Smooth muscle cell (in vitro differentiated cells): ENCODE measurements around the gene CFAP74. TPM values are rescaled to one million over a fixed set of nuclear protein-coding genes. Genes with fewer than 3 reads are reported as not detected.

Experiments
- DNase-seq: peaks from one replicate; lab custom pipeline; 2025; ENCODE audit not compliant: unreplicated experiment; lab: John Stamatoyannopoulos, UW
- H2AFZ ChIP-seq: fragments of 200-600 bp; sonication (generic); 2 replicates; pipeline ENCODE4 v1.6.0; 2016; ENCODE audit warnings: antibody characterized with exemption, low read depth, mild to moderate bottlenecking
- H3F3A ChIP-seq: fragments of 200-600 bp; sonication (generic); 2 replicates; pipeline ENCODE4 v1.6.0; 2017; ENCODE audit warnings: antibody characterized with exemption, low read depth
- H3K27ac ChIP-seq: fragments of 200-600 bp; sonication (generic); 2 replicates; pipeline ENCODE4 v1.5.1; 2016; ENCODE audit warnings: low read depth, mild to moderate bottlenecking
- H3K27me3 ChIP-seq: fragments of 200-600 bp; sonication (generic); 2 replicates; pipeline ENCODE4 v1.6.1; 2016; ENCODE audit warnings: low read depth, mild to moderate bottlenecking
- H3K36me3 ChIP-seq: fragments of 200-600 bp; sonication (generic); 2 replicates; pipeline ENCODE4 v1.5.1; 2016; ENCODE audit warnings: low read depth
- H3K4me1 ChIP-seq: fragments of 200-600 bp; sonication (generic); 2 replicates; pipeline ENCODE4 v1.5.1; 2016; ENCODE audit warnings: low read depth
- H3K4me2 ChIP-seq: fragments of 200-600 bp; sonication (generic); 2 replicates; pipeline ENCODE4 v1.6.0; 2016; ENCODE audit warnings: mild to moderate bottlenecking
- H3K4me3 ChIP-seq: fragments of 200-600 bp; sonication (generic); 2 replicates; pipeline ENCODE4 v1.5.1; 2016; ENCODE audit warnings: mild to moderate bottlenecking
- H3K79me2 ChIP-seq: fragments of 200-600 bp; sonication (generic); 2 replicates; pipeline ENCODE4 v1.6.0; 2016; ENCODE audit warnings: low read depth, mild to moderate bottlenecking
- H3K9ac ChIP-seq: fragments of 200-600 bp; sonication (generic); 2 replicates; pipeline ENCODE4 v1.6.0; 2016; ENCODE audit warnings: low read depth
- H3K9me3 ChIP-seq: fragments of 200-600 bp; sonication (generic); replicated peaks from 2 replicates; pipeline ENCODE4 v1.5.1; 2016; ENCODE audit warnings: low read depth
- H4K20me1 ChIP-seq: fragments of 200-600 bp; sonication (generic); 2 replicates; pipeline ENCODE4 v1.6.0; 2016; ENCODE audit warnings: low read depth
- WGBS: methylation state at CpG from one replicate; pipeline ENCODE4 v1.1.7; 2016; ENCODE audit warnings: low lambda C conversion rate; 5-methylcytosine and 5-hydroxymethylcytosine counted together
- polyA plus RNA-seq: library from polyadenylated mRNA; unstranded; fragments of >200 nt; fragmentation: Nextera tagmentation; extraction: Ambion mirVana; gene quantifications from 2 replicates; pipeline ENCODE4 v1.2.1, GENCODE V29; 2016
- total RNA-seq: library from RNA; depleted of rRNA; stranded (reverse); fragments of >200 nt; gene quantifications from 2 replicates; pipeline ENCODE4 v1.2.3, GENCODE V29; 2014
- TF ChIP-seq, protein P1 (sequence below): fragments of 200-600 bp; sonication (generic); IDR thresholded peaks from 2 replicates; pipeline ENCODE4 v1.5.1; 2017; ENCODE audit warnings: borderline replicate concordance, mild to moderate bottlenecking, antibody characterized with exemption; ENCODE audit not compliant: insufficient read depth, poor library complexity, severe bottlenecking

The CFAP74 gene
- total and polyA plus RNA-seq, 2 experiments from 2014 or later = not detected

DNA sequence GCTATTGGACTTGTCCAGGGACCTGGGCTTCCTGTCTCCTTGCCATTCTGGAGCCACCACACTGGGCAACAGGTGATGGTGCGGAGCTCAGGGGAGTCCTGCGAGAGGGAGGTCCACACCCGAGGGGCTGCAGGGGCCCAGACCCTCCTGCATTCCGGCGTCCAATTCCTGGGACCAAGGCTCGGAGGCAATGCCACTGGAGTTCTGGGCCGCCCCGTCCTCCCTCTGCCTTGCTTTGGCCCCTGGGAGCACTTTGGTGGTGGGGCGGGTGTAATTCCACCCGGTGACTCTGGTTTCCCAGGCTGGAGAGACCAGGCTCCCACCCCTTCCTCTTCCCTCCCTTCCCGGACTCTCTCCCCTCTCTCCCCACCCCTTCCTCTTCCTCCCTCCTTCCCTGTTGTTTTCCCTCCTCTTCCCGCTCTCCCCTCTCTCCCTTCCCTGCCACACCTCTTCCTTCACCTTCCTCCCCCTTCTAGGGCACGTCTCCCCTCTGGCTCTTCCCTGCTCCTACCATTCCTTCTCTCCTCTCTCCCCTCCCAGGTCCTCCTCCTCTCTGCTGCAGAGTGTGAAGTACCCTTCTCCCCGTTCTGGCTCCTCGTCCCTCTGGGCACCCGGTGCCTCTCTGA lies 48.6 kb upstream of the CFAP74 start:
- Histone ChIP-seq H3K27me3 (peaks cover 43% of the 10 kb centered on the region), H3K9ac (no peak overlapping the region), H3F3A (no peaks in the 10 kb centered on the region), H3K4me3 (peak overlapping the region; percentile 56), H3K36me3 (no peaks in the 10 kb centered on the region), H3K27ac (no peak overlapping the region), H3K9me3 (no peaks in the 10 kb centered on the region), H3K4me2 (no peak overlapping the region), H3K79me2 (no peaks in the 10 kb centered on the region), H3K4me1 (no peaks in the 10 kb centered on the region), H2AFZ (no peak overlapping the region), H4K20me1 (peaks cover 14% of the 10 kb centered on the region)
- 82% methylated on average over 11 of the region's 16 CpGs for WGBS
- TF ChIP-seq, protein P1, sequence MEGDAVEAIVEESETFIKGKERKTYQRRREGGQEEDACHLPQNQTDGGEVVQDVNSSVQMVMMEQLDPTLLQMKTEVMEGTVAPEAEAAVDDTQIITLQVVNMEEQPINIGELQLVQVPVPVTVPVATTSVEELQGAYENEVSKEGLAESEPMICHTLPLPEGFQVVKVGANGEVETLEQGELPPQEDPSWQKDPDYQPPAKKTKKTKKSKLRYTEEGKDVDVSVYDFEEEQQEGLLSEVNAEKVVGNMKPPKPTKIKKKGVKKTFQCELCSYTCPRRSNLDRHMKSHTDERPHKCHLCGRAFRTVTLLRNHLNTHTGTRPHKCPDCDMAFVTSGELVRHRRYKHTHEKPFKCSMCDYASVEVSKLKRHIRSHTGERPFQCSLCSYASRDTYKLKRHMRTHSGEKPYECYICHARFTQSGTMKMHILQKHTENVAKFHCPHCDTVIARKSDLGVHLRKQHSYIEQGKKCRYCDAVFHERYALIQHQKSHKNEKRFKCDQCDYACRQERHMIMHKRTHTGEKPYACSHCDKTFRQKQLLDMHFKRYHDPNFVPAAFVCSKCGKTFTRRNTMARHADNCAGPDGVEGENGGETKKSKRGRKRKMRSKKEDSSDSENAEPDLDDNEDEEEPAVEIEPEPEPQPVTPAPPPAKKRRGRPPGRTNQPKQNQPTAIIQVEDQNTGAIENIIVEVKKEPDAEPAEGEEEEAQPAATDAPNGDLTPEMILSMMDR = no peak
- DNase-seq = no peak

DNA sequence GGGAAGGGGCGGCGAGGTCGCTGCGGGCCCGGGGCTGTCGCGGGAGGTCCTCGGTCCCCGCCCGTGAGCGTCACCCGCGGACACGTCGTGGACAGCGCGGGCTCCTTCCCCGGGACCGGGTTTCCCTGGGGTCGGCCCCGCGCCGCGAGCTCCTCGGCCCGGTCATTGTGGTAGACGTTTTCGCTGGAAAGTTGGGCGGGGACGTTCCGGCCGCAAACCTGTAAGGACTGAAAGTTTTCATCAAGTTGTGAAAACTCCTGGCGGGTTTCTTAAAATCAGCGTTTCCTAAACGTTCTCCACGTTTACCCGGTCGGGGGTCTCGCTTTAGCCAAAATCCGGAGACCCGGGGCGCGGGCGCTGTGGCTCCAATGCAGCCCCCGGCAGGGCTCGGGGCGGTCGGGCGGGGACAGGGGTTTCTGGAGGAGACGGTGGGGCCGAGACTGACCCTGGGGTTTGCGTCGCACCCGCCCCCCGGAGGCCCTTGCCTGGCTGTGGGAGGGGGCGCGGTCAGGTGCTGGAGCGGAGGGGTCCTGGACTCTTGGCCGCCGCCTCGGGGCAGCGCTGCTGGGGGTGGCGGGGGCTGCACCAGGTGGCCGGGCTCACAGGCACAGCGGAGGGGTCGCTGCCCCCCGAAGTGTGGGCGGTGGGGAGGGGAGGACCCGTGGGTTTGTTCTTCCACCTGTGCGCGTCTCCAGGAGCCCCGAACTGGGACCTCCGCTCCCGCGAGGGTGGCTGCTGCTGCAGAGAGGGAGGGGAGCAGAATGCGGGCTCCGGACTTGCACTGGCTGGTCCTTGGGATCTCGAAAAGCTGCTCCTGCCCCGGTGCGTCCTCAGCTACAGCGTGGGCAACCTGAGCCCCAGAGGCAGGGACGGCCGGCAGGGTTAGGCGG lies 47.5 kb upstream of the CFAP74 start:
- WGBS = 7% methylated on average over 59 of the region's 84 CpGs
- DNase-seq = no peak
- H4K20me1 ChIP-seq = peaks cover 14% of the 10 kb centered on the region
- H3K9me3 ChIP-seq = no peaks in the 10 kb centered on the region
- TF ChIP-seq, protein P1 = no peak
- H3K4me3 ChIP-seq = peak overlapping the region; percentile 56
- H3K4me2 ChIP-seq = peak overlapping the region; percentile 85
- no peak overlapping the region for H3K27ac ChIP-seq
- H3K4me1 ChIP-seq = no peaks in the 10 kb centered on the region
- no peak overlapping the region for H2AFZ ChIP-seq
- H3K27me3 ChIP-seq = peaks cover 43% of the 10 kb centered on the region
- no peak overlapping the region for H3K9ac ChIP-seq
- no peaks in the 10 kb centered on the region for H3F3A ChIP-seq
- H3K36me3 ChIP-seq = no peaks in the 10 kb centered on the region
- no peaks in the 10 kb centered on the region for H3K79me2 ChIP-seq

DNA sequence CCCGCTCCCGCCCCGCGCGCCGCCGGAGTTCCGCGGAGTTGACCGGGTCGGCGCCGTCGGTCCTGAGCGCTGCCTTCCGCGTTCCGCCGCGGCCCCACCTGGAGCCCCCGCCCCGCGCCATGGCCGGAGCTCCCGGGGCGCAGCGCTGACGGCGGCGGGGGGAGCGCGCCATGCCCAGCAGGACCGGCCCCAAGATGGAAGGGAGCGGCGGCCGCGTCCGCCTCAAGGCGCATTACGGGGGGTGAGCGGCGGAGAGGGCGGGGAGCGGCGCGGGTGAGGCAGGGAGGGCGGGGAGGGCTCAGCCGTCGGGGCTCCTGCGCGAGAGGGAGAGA lies 46.8 kb upstream of the CFAP74 start:
- H3K4me2 ChIP-seq = peak overlapping the region; percentile 85
- H3K79me2 ChIP-seq = no peaks in the 10 kb centered on the region
- peaks cover 14% of the 10 kb centered on the region for H4K20me1 ChIP-seq
- H3K4me3 ChIP-seq = peak overlapping the region; percentile 56
- no peak for DNase-seq
- WGBS = under 1% methylated on average over 17 of the region's 51 CpGs
- TF ChIP-seq, protein P1 = no peak
- no peaks in the 10 kb centered on the region for H3K4me1 ChIP-seq
- no peak overlapping the region for H2AFZ ChIP-seq
- no peak overlapping the region for H3K27ac ChIP-seq
- H3K9ac ChIP-seq = no peak overlapping the region
- H3F3A ChIP-seq = no peaks in the 10 kb centered on the region
- H3K27me3 ChIP-seq = peaks cover 43% of the 10 kb centered on the region
- no peaks in the 10 kb centered on the region for H3K36me3 ChIP-seq
- H3K9me3 ChIP-seq = no peaks in the 10 kb centered on the region
